Stimulated activated CD4-positive, alpha-beta T cell treated with anti-CD3 and anti-CD28 coated beads, Interleukin-12 subunit alpha, Interleukin-12 subunit beta, amount 100 ng/mL, for 24 hours (primary cell): ENCODE results near the gene GALNT9.

Experiments
- DNase-seq, 2 experiments: peaks; one replicate each; pipeline ENCODE4 v3.0.0-alpha.2; 2020; ENCODE audit warnings: low read depth in 2 of 2

The GALNT9 gene

GRCh38 chr12:132292328-132293319 is 36.8 kb downstream of the GALNT9 start:
- DNase-seq, result no peak

- no peak for DNase-seq
Observed at GRCh38 chr12:132291402-132292175, 37.8 kb downstream of the GALNT9 start.

- DNase-seq, result no peak
Observed at GRCh38 chr12:132290203-132290540, 39.2 kb downstream of the GALNT9 start.

- DNase-seq, result no peak
Observed at GRCh38 chr12:132289356-132290202, 39.8 kb downstream of the GALNT9 start.

- DNase-seq, result no peak
Observed at GRCh38 chr12:132288516-132289215, 40.7 kb downstream of the GALNT9 start.

DNA sequence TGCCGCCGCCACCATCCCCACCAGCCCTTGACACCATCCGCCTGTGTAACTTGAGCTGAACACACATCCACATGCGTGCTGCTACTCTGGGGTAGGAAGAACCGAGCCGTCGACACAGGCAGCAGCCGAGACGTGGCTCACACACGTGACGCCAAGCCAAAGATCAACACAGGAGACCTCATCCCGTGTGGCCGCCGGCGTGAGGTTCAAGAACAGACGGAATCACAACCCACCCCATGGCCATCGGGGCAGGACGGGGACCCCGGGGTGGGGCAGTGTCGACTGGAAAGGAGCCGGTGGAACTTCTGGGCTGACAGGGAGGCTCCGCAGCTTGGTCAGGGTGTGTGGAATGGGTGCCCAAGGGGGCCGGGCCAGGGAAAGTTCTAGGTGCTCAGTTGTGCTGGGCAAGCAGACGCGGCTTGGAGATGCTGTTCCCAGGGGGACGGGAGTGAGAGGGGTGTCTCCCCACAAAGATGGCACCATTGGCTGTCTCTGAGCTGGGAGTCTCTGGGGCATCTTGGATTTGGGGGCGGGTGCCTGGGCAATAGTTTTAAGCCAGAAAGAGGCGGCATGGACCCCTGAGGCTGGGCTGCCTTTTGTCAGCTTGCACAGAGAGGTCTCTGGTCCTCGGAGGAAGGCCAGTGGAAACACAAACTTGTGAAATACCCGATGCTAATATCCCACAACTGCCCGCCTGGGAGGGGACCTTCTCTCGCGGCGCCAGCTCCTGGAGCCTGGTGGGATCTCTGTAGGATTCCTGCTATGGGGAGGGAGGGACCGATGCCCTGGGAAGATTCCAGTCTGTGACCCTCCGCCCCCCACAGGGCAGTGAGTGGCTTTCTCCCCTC is 41.8 kb downstream of the GALNT9 start:
- DNase-seq, result no peak

GRCh38 chr12:132286912-132287311 is 42.5 kb downstream of the GALNT9 start:
- no peak for DNase-seq

GRCh38 chr12:132285991-132286681 is 43.3 kb downstream of the GALNT9 start:
- DNase-seq, result no peak

GRCh38 chr12:132284827-132285741 is 44.3 kb downstream of the GALNT9 start:
- DNase-seq, result no peak

- DNase-seq, result no peak
Observed at GRCh38 chr12:132284071-132284826, 45.1 kb downstream of the GALNT9 start.

DNA sequence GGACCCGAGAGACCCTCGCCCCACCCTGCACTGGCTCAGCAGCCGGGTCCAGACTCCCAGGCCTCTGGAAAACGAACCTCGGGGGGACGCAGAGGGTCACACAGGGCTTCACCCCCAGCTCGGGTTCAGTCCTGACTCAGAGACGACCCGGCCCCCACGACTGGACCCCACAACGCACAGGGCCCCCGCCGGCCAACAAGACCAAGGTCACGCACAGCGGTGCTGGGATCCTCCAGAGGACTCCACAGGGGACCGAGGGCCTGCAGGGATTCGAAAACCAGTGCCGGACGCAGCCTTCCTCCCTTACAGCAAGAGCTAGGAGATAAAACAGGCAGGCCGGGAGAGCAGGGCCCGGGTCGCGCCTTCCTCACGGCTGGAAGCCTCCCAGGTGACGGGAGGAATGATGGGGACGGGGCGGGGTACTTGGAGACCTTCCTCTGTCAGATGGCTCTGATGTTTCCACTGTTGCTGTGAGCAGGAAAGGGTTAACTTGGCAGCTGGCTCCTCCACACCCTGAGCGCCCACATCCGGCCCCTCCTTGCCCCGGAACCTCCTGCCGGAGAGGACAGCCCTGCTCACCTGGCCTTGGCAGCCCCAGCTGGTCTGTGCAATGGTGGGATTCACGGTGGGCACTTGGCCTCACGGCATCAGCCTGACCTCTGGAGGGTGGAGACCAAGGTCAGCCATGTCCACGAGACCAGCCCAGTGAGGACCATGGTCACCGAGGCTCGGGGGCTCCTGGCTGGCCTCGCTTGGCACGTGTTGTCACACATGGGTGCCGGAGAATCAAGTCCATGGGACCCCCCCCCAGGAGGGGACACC is 46.2 kb downstream of the GALNT9 start:
- no peak for DNase-seq

- DNase-seq, result no peak
Observed at GRCh38 chr12:132282031-132282949, 47.1 kb downstream of the GALNT9 start.

GRCh38 chr12:132281038-132281437 is 48.4 kb downstream of the GALNT9 start:
- no peak for DNase-seq

DNA sequence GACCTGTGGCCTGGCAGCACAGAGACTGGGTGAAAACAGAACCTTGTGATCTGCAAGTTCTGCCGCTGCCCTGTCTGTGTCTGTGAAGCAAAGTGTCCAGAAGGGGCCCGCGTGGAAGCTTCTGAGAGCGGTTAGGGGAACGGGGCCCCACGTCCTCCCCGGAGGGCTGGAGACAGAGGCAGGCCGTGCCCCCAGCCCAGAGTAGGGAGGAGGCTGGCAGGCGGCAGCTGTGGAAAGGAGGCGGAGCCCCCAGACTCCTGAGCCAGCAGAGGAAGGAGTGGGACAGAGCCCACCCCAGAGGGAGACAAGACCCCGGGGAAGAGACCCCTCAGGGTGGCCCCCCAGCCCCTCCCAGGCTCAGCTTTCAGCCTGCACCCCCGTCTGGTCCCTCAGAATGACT is 49.0 kb downstream of the GALNT9 start:
- DNase-seq, result no peak

GRCh38 chr12:132279930-132280329 is 49.5 kb downstream of the GALNT9 start:
- DNase-seq, result no peak
